ENCODE measurements around the gene FARS2. TPM values are rescaled to one million over a fixed set of nuclear protein-coding genes. Genes with fewer than 3 reads are reported as not detected.

Gene FARS2
- total and polyA plus RNA-seq, 12 donors = 7.6 to 22.4 (median 20.8) TPM

DNA sequence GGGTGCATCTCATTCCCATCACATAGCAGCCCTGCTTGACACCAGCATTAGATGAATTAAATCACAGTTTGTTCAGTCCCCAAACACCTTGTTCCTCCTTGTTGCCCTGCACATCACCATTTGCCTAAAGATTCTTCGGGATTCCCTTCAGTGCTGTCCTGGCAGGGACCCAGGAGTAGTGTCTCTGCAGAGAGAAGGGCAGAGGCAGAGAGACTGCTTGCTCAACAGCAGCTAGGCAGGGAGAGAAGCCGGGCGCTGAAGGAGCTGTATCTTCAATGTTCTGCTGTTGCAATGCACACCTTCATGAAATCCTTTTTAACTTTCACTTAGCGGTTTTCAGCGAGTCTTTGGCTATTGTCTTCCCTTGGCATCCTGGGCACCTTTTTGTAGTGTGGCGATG lies 362.9 kb downstream of the FARS2 start:
- no peak for DNase-seq
- peak overlapping the region in 5 of 10 donors; percentile 20 to 64 (median 57) for H3K27ac ChIP-seq
- no peaks in the 10 kb centered on the region for H3K36me3 ChIP-seq
- no peak overlapping the region for H3K4me3 ChIP-seq
- peaks cover 0 to 22% (median 7%) of the 10 kb centered on the region in 9 donors for H3K4me1 ChIP-seq
- peak in 2 of 8 donors; percentile 27 to 31 for ATAC-seq
- TF ChIP-seq, protein P1, sequence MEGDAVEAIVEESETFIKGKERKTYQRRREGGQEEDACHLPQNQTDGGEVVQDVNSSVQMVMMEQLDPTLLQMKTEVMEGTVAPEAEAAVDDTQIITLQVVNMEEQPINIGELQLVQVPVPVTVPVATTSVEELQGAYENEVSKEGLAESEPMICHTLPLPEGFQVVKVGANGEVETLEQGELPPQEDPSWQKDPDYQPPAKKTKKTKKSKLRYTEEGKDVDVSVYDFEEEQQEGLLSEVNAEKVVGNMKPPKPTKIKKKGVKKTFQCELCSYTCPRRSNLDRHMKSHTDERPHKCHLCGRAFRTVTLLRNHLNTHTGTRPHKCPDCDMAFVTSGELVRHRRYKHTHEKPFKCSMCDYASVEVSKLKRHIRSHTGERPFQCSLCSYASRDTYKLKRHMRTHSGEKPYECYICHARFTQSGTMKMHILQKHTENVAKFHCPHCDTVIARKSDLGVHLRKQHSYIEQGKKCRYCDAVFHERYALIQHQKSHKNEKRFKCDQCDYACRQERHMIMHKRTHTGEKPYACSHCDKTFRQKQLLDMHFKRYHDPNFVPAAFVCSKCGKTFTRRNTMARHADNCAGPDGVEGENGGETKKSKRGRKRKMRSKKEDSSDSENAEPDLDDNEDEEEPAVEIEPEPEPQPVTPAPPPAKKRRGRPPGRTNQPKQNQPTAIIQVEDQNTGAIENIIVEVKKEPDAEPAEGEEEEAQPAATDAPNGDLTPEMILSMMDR (IDR thresholded peaks at IDR 0.05) = no peak
- WGBS, 2 donors = 75 to 81% methylated on average over 6 of the region's 6 CpGs
- intact Hi-C loops (cut with DNase I) = loop anchor here in 1 of 10 donors (10.0 kb wide), 1 partner anchor 119 kb away; no protein-coding TSS in a partner anchor
- peaks cover 0 to 5% (median 0%) of the 10 kb centered on the region in 11 donors for H3K9me3 ChIP-seq
- H3K27me3 ChIP-seq = no peaks in the 10 kb centered on the region

DNA sequence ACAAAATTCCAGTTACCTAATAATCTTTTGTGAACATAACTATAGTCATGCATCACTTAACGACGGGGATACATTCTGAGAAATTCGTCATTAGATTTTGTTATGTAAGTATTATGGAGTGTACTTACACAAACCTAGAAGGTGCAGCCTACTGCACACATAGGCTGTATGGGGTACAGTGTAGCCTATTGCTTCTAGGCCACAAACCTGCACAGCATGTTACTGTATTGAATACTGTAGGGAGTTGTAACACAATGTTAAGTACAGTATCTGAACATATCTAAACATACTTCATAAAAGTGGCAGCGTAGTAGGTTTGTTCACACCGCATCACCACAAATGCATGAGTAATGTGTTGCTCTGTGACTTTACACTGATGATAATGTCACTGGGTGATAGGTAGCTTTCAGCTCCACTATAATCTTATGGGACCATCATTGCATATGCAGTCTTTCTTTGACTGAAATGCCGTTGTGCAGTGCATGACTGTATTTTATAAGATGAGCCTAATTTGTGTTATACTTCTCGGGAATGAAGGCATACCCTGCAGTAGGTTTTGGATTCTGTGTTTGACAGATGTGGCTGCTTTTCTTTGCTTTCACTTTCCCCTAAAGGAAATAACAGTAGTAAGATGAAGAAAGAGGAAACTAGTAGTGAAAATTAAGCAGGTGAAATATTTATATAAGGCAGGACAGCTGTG lies 365.6 kb downstream of the FARS2 start:
- intact Hi-C loops (cut with DNase I) = loop anchor here in 1 of 10 donors (10.0 kb wide), 1 partner anchor 122 kb away; no protein-coding TSS in a partner anchor
- Histone ChIP-seq H3K4me3 (no peak overlapping the region), H3K9me3 (peaks cover 0 to 5% (median 0%) of the 10 kb centered on the region in 11 donors), H3K27ac (no peak overlapping the region), H3K27me3 (no peaks in the 10 kb centered on the region), H3K4me1 (peaks cover 0 to 22% (median 7%) of the 10 kb centered on the region in 9 donors), H3K36me3 (no peaks in the 10 kb centered on the region)
- DNase-seq (no peak), ATAC-seq (no peak)
- 85 to 89% methylated on average over 7 of the region's 7 CpGs for WGBS, 2 donors
- TF ChIP-seq, protein P1 (IDR thresholded peaks at IDR 0.05) = no peak

DNA sequence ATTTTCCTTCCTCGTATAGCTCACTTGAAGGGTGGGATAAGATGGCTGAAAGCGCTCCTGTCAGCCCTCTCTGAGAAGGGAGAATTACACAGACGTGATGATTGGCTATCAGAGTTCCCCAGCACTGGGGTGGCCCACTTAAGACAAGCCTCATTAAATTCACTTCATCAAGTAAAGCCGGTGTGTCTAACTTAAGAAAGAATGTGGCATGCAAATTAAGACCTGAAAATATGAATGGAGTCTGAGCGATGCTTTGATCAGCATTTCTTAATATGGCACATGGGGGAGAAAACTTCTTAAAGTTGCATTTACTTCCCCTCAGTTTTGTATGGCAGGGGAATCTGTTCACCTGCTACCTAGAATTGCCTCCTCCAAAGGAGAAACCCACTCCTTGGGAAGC lies 369.3 kb downstream of the FARS2 start:
- H3K4me1 ChIP-seq = peaks cover 0 to 13% (median 6%) of the 10 kb centered on the region in 9 donors
- no peak overlapping the region for H3K27ac ChIP-seq
- H3K27me3 ChIP-seq = no peaks in the 10 kb centered on the region
- no peak for DNase-seq
- H3K9me3 ChIP-seq = no peaks in the 10 kb centered on the region
- 84 to 85% methylated on average over 5 of the region's 5 CpGs for WGBS, 2 donors
- H3K4me3 ChIP-seq = no peak overlapping the region
- TF ChIP-seq, protein P1 (IDR thresholded peaks at IDR 0.05) = no peak
- H3K36me3 ChIP-seq = no peaks in the 10 kb centered on the region
- ATAC-seq = no peak
- intact Hi-C loops (cut with DNase I) = no loop called here

DNA sequence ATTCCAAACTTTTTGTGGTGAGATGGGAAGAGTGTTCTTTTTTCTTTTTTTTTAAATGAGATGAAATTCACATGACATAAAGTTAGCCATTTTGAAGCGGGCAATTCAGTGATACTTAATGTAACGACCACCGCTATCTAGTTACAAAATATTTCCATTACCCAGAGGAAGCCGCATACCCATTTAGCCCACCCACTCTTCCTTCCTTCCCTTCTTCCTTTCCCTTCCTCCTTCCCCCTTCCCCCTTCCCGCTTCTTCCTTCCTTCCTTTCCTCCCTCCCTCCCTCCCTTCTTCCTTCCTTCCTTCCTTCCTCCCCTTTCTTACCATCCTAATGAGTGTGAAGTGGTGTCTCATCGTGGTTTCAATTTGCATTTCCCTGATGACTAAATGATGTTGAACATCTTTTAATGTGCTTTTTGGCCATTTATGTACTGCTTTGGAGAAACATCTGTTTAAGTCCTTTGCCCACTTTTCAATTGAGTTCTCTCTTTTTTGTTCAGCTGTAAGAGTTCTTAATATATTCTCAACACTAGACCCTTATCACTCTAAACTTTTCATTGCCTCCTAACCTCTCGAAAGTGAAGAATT lies 371.1 kb downstream of the FARS2 start:
- intact Hi-C loops (cut with DNase I) = no loop called here
- Histone ChIP-seq H3K4me1 (peaks cover 0 to 13% (median 1%) of the 10 kb centered on the region in 9 donors), H3K36me3 (no peaks in the 10 kb centered on the region), H3K9me3 (no peaks in the 10 kb centered on the region), H3K27me3 (no peaks in the 10 kb centered on the region), H3K4me3 (no peak overlapping the region), H3K27ac (no peak overlapping the region)
- TF ChIP-seq, protein P1 (IDR thresholded peaks at IDR 0.05) = no peak
- DNase-seq = no peak
- WGBS, 2 donors = 71 to 80% methylated on average over 7 of the region's 7 CpGs
- ATAC-seq = no peak

All from heart right ventricle (tissue), 16 donors.